Gastroesophageal sphincter (tissue), 4 donors: Measurements from ENCODE around the gene RALGAPB. TPM values are rescaled to one million over a fixed set of nuclear protein-coding genes. Genes with fewer than 3 reads are reported as not detected.

Experiments used
- ATAC-seq: fragments of 150-250 bp; one replicate; pipeline ENCODE4 v1.9.1; 2016; ENCODE audit warnings: mild to moderate bottlenecking, moderate library complexity
- H3K27ac ChIP-seq, 4 donors: fragments of 200-600 bp; sonication (generic) in 3 of 4; 1 replicate in 3 of 4; 2 replicates in 1 of 4; pipeline ENCODE4 v1.5.1; 2016 to 2019
- H3K27me3 ChIP-seq: fragments of 200-600 bp; sonication (generic); one replicate; pipeline ENCODE4 v1.5.1; 2019
- H3K36me3 ChIP-seq, 2 donors: fragments of 200-600 bp; sonication (generic); one replicate each; pipeline ENCODE4 v1.5.1; 2019; ENCODE audit warnings: control low read depth in 1 of 2
- H3K4me1 ChIP-seq, 3 donors: fragments of 200-600 bp; sonication (generic); 1 replicate in 2 of 3; 2 replicates in 1 of 3; pipeline ENCODE4 v1.5.1; 2016 to 2019; ENCODE audit warnings: control low read depth in 2 of 3
- H3K4me3 ChIP-seq, 2 donors: fragments of 200-600 bp; sonication (generic); one replicate each; pipeline ENCODE4 v1.5.1; 2019; ENCODE audit warnings: mild to moderate bottlenecking in 1 of 2, moderate library complexity in 1 of 2
- H3K9me3 ChIP-seq, 3 donors: fragments of 200-600 bp; sonication (generic); one replicate each; pipeline ENCODE4 v1.5.1; 2017 to 2019; ENCODE audit warnings: control low read depth in 2 of 3
- EP300 ChIP-seq: sonication (generic); formaldehyde crosslinking; IDR thresholded peaks from one replicate; pipeline ENCODE4 v1.6.1; 2017; ENCODE audit warnings: antibody characterized with exemption, mild to moderate bottlenecking
- POLR2A ChIP-seq, 2 donors: fragments of 450-650 bp; IDR thresholded peaks; one replicate each; pipeline ENCODE4 v1.6.1; 2017; ENCODE audit warnings: antibody characterized with exemption in 2 of 2, mild to moderate bottlenecking in 2 of 2, moderate library complexity in 1 of 2
- POLR2AphosphoS5 ChIP-seq: sonication (generic); formaldehyde crosslinking; IDR thresholded peaks from one replicate; pipeline ENCODE4 v1.6.1; 2017; ENCODE audit warnings: antibody characterized with exemption
- WGBS, 2 donors: methylation state at CpG; one replicate each; pipeline ENCODE4 v1.1.5; 2018; ENCODE audit warnings: low coverage in 1 of 2; 5-methylcytosine and 5-hydroxymethylcytosine counted together
- small RNA-seq, 4 donors: library from RNA; depleted of rRNA; stranded (forward); fragments of <200 nt; gene quantifications; one replicate each; pipeline ENCODE3, GENCODE V24; 2016
- total RNA-seq, 4 donors: library from RNA; depleted of rRNA; stranded (reverse); fragments of >200 nt; gene quantifications; one replicate each; pipeline ENCODE4 v1.1.0, GENCODE V29; 2016
- TF ChIP-seq, protein P1 (sequence below), 4 experiments: fragments of 200-600 bp in 2 of 4; fragments of 450-650 bp in 2 of 4; sonication (generic) in 1 of 4; IDR thresholded peaks; one replicate each; pipeline ENCODE4 v1.5.1; 2017 to 2019; ENCODE audit warnings: antibody characterized with exemption in 4 of 4, mild to moderate bottlenecking in 2 of 4, moderate library complexity in 2 of 4

Gene RALGAPB
- total RNA-seq, 4 donors from 2014 or later = 26.0 to 42.3 (median 36.0) TPM

GRCh38 chr20:38625896-38626295, 153.3 kb downstream of the RALGAPB start:
- no peaks in the 10 kb centered on the region for H3K36me3 ChIP-seq
- H3K27ac ChIP-seq = no peak overlapping the region
- H3K4me1 ChIP-seq = no peaks in the 10 kb centered on the region
- H3K4me3 ChIP-seq = no peak overlapping the region
- H3K27me3 ChIP-seq = peaks cover 46% of the 10 kb centered on the region
- TF ChIP-seq POLR2AphosphoS5 = no peak
- TF ChIP-seq POLR2A (IDR thresholded peaks at IDR 0.05) = no peak
- TF ChIP-seq, protein P1, sequence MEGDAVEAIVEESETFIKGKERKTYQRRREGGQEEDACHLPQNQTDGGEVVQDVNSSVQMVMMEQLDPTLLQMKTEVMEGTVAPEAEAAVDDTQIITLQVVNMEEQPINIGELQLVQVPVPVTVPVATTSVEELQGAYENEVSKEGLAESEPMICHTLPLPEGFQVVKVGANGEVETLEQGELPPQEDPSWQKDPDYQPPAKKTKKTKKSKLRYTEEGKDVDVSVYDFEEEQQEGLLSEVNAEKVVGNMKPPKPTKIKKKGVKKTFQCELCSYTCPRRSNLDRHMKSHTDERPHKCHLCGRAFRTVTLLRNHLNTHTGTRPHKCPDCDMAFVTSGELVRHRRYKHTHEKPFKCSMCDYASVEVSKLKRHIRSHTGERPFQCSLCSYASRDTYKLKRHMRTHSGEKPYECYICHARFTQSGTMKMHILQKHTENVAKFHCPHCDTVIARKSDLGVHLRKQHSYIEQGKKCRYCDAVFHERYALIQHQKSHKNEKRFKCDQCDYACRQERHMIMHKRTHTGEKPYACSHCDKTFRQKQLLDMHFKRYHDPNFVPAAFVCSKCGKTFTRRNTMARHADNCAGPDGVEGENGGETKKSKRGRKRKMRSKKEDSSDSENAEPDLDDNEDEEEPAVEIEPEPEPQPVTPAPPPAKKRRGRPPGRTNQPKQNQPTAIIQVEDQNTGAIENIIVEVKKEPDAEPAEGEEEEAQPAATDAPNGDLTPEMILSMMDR (IDR thresholded peaks at IDR 0.05) = no peak
- no peak for TF ChIP-seq EP300
- H3K9me3 ChIP-seq = peaks cover 0 to 11% (median 0%) of the 10 kb centered on the region in 3 donors
- no peak for ATAC-seq

GRCh38 chr20:38626921-38627659, 154.4 kb downstream of the RALGAPB start:
- Histone ChIP-seq H3K27me3 (peaks cover 40% of the 10 kb centered on the region), H3K36me3 (no peaks in the 10 kb centered on the region), H3K4me3 (no peak overlapping the region), H3K27ac (no peak overlapping the region), H3K4me1 (no peaks in the 10 kb centered on the region), H3K9me3 (peaks cover 0 to 11% (median 0%) of the 10 kb centered on the region in 3 donors)
- TF ChIP-seq, protein P1 (IDR thresholded peaks at IDR 0.05) = no peak
- TF ChIP-seq POLR2A (IDR thresholded peaks at IDR 0.05) (no peak), POLR2AphosphoS5 (no peak), EP300 (no peak)
- 45 to 63% methylated on average over 1 to 6 of the region's 10 CpGs for WGBS, 2 donors
- no peak for ATAC-seq

Small RNAs within 50 kb of the gene (small RNA-seq; reads per million reads assigned to genes)
- gene MIR548O2 (0 reads per million in 4 donors), gene RF00056 (0 reads per million in 4 donors), gene SNORA60 (20.2 to 44.2 (median 26.1) reads per million in 4 donors), gene SNORA71A (2.5 to 4.1 (median 3.2) reads per million in 4 donors), gene SNORA71B (3.6 to 14.9 (median 7.5) reads per million in 4 donors), gene SNORA71C (0 to 2.2 (median 0.90) reads per million in 4 donors), gene SNORA71D (104 to 269 (median 127) reads per million in 4 donors), gene SNORA71E (0 reads per million in 4 donors)

Other genes with a start within 250 kb of the RALGAPB start
- gene KIAA1755, start 212.1 kb upstream of the RALGAPB start, total RNA-seq = 10 to 100 TPM in 2 of 4 donors, 1 to 10 TPM in 2; 5.1 to 19.9 (median 11.5) TPM
- gene BPI, start 168.7 kb upstream of the RALGAPB start, total RNA-seq = under 1 TPM in 2 of 4 donors, not detected in 2; 0.27 to 0.47 TPM
- gene LBP, start 126.4 kb upstream of the RALGAPB start, total RNA-seq = 1 to 10 TPM in 1 of 4 donors, under 1 TPM in 1, not detected in 2; 0.19 to 1.8 TPM
- 10 to 100 TPM in 2 of 4 donors, 1 to 10 TPM in 2; 6.7 to 26.5 (median 11.1) TPM for gene SNHG17, start 37.5 kb upstream of the RALGAPB start, total RNA-seq
- not detected for gene ADIG, start 108.4 kb downstream of the RALGAPB start, total RNA-seq
- not detected for gene ARHGAP40, start 129.0 kb downstream of the RALGAPB start, total RNA-seq